ENCODE results near the gene RING1.

RING1 gene

DNA sequence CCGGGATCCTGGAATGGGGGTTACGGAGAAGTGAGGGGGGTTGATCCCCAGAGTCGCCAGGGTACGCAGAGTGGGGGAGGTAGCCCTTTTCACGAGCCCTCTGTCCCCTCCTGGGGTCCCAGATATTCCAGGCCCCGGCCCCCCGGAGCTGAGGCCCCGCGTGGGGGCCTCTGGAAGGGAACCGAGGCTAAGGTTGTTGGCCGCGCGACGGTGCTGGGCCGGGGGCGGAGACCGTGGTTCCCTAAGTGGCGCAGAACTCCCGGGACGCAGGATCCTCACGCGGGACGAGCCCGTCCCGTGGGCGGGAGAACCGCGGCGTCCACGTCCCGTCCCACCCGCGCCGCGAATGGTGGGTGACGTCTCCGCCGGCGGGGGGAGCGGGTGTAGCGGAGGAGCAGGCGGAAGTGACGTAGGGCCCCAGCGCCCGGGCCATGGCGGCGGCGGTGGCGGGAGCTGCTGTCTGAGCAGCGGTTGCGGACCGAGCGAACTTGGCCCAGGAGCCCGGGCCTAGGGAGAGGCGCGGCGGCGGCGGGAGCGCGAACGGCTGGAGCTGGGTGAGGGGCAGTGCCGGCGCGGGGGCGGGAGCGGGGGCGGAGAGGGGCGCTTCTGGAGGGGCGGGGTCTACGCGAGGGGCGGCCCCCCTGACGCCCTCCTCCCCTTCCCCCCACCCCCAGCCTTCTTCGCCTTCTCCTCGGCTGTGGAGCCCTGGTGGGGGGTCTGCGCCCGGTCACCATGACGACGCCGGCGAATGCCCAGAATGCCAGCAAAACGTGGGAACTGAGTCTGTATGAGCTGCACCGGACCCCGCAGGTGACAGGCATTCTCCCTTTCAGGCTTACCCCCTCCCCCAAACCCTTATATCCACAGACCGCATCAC is at the start of gene RING1:
TSS of gene RING1 (plus strand) at position 410 of the 877 bp plus-strand sequence. CDS start at position 733, 323 bp downstream.
- DNase-seq: peak; percentile 73

DNA sequence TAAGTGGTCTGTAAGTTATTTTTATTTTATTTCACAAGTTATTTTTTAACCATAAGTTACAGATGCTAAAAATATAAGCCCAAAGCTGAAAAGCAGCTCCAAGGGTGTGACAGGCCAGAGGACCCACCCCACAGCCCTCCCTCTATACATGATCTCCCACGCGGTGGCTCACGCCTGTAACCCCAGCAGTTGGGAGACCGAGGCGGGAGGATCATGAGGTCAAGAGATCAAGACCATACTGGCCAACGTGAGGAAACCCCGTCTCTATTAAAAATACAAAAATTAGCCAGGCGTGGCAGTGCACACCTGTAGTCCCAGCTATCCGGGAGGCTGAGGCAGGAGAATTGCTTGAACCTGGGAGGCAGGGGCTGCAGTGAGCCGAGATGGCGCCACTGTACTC is 48.2 kb upstream of the RING1 start:
- no peak for DNase-seq

DNA sequence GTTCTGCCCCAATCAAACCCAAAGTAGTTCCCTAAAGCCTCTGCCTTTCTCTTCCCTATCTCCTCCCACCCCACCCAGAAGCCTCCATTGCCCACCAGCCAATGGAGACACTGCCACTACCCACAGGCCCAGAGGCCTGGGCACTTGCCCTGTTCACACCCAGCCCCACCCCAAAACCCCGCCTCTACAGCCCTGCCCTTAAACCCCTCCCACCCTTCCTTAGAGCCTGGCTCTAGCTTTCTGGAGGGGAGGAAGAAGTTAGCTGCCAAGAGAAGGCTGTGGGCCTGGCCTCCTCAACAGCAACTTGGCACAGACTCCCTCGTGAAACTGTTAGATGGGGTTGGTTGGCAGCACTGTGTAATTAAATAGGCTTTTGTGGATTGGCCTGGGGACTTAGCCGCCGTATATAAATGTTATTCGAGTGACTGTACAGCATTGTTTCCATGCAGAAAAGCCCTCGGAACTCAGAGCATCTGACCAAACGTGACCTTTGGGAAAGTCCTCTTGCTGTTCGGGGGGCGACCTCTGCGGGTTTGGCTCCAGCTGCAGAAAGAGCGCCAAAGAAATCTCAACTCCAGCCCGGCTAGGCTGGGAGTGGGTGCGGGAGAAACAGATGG is 47.5 kb upstream of the RING1 start:
- DNase-seq: no peak

DNA sequence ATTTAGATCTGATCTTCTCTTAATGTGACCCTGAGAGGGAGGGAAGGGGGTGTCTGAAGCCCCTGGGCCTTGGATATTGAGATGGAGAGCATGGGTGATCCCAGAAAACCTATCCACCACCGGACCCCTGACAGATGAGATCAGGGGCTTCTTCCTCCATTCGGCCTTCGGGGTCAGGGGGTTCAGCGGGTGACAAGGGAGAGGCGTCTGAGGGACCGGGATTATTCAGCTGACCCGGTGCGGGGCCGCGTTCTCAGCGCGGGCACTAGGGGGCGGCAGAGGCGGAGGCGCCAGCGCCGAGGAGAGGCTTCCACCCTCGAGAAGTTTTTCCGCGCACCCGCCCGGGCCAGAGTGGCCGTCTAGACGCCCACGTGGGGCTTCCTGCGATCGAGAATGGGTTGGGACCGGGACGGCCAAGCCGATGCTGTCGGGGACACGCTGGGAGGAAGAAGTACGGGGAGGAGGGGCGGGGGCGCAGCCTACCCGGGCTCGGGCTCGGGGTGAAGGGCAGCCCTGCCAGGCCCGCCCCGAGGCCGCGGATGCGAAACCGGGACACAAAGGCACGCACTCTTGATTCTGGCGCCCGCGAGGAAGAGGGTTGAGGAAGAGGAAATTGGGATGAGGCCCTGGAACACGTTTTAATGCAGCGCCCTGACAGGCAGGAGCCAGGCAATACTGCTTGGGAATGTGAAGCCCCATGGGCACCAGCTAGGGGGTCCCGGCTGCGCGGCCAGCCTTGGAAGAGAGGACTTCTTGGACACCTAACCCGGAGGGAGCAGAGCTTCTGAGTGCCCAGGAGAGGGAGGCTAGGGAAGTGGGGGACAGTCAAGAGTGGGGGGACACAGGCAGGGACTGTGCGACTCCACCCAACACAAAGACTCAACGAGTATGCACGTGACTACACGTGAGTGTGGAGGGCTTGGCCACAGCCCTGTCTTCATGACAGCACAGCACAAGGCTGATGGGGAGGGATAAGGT is 46.7 kb upstream of the RING1 start:
- peak; percentile 80 for DNase-seq

DNA sequence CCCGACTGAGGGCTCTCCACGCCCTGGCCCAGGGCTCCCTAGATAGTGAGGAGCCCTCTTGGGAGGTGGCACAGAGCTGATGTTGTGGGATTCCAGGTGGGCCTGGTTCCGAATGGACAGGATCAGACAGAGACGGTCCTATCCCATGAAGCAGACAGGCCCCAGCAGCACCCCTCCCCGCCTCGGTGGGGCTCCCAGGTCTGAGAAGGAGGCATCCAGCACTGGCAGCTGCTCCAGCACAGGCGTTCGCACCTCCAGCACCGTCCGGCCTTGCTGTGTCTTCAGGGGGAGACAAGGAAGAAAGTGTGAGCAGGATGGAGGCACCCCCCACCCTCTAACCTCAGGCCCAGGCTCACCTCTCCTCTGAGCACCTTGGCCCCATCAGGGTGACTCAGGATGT is 44.8 kb upstream of the RING1 start:
- no peak for DNase-seq

DNA sequence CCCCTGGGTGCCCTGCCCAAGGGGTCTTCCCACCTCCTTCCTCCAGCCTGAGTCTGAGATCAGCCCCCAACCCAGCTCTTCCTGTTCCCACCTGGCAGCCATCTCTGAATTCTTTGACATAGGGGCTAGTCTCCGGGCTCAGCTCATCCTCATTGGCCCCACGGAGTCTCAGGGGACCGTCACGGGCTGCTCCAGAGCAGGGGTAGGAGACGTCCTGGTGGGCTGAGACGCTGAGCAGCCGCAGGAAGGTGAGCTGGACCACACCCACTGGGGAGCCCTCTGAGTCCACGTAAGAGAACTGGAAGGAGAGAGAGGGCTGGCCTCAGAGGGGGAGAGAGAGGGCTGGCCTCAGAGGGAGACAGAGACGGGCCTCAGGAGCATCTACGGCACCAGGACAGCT is 44.1 kb upstream of the RING1 start:
- DNase-seq: no peak

DNA sequence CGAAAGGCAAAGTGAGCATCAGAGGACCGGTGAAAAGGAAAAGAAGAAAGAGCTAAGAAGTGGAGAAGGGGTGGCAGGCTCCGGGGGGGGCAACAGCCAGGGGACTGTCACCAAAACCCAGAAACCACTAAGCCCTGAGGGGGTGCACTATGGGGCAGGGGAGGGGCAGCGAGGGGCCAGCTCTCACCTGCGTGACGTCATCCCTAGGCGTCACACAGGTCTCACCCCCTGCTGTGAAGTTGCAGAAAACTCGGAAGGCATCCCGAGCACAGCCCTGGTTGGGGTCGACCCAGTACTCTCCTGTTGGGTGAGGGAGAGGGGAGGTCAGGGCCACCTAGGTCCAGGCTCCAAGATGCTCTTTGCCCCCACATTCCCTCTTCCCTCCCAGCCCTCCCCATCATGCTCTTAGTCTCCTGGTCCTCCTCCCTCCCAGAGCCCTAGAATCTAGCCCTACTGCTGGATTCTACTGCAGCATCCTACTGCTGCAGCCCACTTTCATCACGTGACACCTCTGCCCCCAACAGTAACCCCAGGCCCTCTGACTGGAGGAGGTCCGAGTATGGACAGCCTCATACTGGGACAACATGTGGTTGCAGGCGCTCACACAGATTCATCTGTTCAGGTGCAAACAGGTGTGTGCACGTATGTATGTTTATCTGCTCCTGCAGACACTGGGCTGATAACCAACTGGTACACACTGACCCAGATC is 43.5 kb upstream of the RING1 start:
- DNase-seq: no peak

DNA sequence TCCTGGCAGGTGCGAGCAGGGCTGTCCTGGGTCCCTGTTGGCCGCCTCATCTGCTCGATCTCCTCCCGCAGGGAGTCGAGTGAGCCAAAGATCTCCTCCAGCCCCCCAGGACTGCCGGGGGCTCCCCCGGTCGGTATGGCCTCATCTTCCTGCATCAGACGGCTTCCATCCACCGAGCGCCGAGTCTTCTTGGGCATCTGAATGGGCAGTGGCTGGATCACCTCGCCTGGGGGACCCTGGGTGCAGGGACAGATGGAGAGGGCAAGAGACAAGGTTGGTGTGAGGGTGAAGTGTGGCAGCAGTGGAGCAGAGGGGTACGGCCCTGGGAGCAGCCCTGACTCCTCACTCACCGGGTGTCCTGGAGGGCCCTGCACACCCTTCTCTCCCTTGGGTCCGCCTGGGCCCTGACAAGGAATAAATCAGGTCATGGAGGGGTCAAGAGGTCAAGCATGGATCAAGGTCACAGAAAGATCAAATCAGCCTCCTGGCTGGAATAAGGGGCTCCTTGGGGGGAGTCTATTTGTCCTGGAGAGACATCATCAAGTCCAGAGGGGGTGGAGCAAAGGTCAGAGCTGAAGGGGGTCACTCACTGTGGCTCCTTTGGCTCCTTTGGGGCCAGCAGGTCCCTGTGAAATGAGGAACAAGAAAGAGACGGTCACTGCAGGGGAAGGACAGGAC is 42.6 kb upstream of the RING1 start:
- DNase-seq: no peak

DNA sequence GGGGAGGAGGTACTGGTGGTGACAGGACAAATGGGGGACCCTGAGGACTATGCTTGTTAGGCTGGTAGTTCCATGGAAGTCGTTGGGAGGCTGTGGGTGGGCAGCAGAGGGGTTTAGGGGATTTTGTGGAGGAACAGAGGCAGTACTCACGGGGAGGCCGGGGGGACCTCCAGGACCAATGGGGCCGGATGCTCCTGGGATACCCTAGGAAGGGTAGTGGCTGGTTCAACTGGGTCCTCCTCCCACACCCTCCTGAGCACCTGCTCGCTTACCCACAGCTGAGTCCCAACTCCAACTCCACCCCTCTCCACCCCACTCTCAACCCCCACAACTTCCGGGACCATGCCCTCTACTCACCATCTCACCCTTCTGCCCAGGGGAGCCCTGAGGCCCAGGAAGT is 41.9 kb upstream of the RING1 start:
- no peak for DNase-seq

DNA sequence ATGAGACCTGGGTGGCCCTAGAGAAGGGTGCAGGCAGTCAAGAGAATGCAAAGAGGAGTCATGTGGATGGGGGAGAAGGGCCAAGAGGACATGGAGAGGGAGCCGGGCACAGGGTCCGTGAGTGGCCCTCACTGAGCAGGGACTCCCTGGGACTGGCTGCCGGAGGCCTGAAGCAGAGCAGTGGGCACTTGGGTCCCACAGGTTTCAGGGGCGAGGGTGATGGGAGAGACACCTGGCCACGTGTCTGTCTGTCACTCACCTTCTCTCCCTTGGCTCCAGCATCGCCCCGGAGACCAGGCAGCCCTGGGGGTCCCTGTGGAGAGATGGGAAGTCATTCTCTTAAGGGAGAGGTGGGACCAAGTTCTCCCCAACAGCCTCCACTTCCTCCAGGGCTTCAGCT is 41.5 kb upstream of the RING1 start:
- no peak for DNase-seq

DNA sequence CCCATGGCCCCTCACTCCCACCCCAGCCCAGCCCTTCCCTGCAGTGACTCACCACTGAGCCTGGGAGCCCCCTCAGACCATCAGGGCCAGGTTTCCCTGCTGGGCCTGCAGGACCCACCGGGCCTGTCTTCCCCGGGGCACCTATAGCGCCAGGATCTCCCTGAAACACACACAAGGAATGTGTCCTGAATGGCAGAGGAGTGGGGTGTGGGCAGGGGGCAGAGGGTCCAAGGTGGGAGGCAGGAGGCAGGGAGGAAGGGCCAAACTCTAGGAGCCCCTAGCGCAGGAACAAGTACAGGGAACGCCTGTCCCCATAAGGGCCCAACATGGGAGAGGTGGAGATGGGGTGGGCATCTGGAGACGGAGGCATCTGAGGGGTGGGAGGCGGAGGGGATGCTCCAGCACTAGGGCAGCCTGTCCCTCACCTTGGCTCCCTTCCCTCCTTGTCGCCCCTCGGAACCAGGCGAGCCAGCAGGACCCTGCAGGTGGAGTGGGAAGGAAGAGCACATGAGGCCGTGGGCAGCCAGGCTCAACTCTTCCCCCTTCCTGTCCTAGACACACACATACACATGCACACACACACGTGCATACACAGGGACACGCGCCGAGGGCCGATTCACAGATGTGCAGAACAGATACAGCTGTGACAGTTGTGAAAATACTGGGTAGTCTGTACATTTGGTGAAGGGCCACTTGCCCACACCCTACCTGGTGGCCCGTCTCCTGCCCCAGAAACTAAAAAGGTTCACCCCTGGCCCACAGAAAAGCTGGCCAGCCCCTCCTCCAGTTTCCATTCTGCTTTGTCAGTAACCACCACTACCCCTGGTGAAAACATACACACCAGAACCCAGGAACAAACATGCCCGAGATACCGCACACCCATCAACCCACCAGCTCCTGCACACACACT is 40.7 kb upstream of the RING1 start:
- no peak for DNase-seq

DNA sequence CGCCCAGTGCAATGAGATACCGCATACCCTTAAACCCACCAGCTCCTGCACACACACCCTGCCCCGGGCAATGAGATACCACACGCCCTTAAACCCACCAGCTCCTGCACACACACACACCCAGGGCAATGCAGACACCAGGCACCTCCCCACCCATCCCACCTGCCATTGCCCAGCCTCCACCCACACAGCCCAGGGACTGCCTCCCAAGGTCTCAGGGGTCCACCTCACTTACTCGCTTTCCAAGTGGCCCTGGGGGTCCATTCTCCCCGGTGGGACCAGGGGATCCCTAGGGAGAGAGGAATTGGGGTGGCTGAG is 40.1 kb upstream of the RING1 start:
- DNase-seq: no peak

DNA sequence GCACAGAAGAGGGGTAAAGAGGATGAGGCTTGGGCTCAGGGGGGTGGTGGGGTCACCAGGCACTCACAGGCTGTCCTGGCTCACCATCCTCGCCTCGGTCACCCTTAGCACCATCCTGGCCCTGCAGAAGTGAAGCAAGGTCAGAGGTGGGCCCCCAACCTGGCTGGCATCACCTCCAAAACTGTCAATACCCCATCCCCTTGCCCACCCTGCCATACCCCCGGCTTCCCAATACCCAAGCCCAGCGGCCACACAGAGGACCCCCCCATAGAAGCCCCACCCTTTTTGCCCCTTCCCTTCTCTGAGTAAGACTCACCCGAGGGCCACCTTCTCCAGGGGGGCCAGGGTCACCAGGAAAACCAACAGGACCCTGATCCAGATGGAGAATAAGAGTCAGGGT is 39.7 kb upstream of the RING1 start:
- DNase-seq: no peak

DNA sequence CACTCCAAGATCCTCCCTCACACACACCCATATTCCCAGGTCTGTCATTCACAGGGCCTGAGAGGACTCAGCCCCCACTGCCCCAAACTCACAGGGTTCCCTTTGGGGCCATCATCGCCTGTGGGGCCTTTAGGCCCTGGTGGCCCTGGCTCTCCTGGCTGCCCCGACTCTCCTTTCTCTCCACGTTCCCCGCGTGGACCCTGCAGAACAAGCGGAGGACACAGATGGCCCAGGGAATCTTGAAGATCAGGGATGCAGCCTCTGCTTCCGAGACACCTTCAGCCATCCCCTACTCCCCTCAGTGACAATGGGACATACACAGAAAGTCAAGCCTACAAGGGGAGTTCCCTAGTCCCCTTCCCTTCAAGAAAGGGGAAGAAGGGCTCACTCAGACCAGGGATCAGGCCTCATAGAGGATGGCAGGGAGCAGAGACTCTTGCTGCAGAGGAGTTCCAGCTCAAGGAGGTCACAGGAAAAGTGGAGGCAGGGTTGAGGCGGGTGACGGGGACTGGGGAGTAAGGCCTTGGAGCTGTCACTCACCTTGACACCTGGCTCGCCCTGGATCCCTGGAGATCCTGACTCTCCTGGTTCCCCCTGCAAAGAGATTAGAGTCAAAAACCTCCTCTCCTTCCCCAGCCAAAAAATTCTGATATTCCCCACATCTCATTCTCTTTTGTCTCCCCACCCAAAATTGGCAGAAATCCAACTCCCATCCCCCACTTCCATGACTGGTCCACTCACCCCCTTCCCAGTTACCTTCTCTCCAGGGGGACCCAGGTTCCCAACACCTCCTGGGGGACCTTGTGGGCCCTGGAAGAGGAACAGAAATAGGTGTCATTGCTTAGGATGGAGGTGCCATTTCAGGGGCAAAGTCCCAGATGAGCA is 38.8 kb upstream of the RING1 start:
- no peak for DNase-seq

DNA sequence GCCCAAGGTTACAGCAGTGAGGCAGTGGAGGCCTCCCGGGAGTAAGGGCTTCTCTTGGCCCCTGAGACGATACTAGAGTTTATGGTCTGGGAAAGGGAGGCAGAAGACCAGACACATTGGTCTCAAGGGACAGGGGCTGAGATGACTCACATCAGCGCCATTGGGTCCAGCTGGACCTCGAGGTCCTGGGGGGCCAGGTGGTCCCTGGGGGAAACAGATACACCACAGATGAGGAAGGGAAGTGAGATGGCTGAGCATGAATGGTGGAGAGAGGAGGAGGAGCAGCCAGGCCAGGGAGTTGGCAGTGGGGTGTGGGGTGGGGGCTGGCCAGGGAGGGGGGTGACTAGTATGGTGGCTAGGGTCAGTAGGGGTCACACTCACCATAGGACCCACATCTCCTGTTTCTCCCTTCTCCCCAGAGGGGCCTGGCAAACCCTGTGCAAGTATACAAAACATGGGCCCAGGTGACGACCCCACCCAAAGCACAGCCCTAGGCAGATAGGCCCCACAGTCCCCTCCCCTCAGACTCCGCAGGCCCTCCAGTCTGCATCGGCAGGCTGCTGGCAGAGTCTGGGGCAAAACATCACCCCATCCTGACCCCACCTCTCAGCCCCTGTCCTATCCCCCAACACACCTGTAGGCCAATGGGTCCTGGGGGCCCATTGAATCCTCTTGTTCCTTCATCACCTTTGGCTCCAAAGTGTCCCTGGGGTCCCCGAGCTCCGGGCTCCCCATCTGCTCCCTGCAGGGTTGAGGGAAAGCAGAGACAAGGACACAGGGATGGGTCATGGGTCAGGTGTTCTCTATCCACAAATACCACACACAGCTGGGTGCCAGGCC is 37.9 kb upstream of the RING1 start:
- DNase-seq: no peak

DNA sequence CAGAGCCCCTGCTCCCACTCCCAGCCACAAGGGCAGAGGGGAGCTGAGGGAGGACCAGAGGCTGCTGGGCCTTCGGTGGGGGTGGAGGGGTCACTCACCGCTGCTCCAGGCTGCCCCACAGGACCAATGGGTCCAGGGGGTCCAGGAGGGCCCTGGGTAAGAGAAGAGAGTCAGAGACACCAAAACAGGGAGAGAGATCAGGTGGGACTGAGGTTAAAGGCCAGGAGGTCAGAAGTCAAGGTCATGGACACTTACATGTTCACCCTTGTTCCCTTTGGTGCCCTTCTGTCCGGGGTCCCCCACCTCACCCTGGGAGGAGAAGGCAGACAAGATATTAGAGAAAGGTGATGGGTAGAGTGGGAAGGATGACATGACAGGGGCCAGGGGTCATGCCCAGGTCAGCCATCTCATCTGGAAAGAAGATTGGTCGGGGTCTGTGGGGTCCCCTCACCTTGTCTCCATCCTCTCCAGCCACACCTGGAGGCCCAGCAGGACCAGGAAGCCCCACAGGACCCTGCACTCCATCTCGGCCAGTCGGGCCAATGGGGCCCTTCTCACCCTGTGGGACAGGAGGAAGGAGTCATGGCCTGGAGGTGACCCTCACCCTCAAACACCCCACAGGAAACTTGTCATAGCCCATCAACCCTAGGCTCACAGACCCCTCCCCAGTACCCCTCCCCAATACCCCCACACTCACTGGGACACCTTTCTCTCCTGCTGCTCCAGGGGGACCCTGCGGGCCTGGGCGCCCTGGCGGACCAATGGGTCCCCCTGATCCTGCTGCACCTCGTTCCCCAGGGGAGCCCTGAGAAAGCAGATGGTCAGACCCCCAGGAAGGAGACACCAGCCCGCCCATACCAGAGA is 37.1 kb upstream of the RING1 start:
- no peak for DNase-seq

DNA sequence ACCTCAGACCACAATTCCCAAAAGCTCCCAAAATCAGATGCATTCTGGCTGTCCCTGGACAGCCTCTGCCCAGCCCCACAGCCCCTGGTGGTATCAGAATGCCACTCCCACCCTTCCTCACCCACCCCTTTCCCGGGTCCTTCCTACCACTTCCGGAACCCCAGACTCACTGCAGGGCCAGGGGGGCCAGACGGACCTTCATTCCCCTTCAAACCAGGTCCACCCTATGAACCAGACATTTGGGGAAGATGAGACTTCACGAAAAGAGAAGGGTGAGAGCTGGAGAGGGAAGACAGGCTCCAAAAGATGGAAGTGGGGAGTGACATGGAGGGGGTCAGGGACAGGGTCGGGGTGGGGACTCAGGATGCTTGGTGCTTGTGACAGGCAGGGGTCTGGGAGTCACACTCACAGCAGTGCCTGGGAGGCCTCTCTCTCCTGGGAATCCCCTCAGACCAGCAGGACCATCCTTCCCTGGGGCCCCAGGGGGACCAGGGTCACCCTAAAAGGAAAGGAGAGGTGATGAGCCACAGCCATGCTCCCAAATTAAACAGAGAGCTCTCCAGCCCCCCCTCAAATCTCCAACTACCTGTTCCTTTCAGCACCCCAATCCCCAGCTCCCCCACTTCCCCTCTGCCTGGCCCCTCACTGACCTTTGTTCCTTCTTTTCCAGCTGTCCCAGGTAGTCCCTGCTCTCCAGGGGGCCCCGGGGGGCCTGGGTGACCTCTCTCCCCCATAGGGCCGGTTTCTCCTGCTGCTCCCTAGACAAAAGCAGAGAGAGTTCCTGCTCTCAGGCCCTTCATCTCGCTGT is 36.2 kb upstream of the RING1 start:
- no peak for DNase-seq

Measured in CD4-positive, alpha-beta T cell treated with Interleukin-4 for 4 hours (primary cell).